Lung (tissue), 12 donors: ENCODE measurements around the gene ZSCAN23. TPM values are rescaled to one million over a fixed set of nuclear protein-coding genes. Genes with fewer than 3 reads are reported as not detected.

Experiments
- ATAC-seq: fragments of 200-7000 bp; cut with Tn5 transposase; one replicate; pipeline ENCODE4 v1.9.1; 2020; ENCODE audit warnings: moderate number of reproducible peaks; ENCODE audit not compliant: insufficient read depth, low FRiP score
- DNase-seq, 3 donors: peaks; one replicate each; pipeline ENCODE4 v3.0.0-alpha.2; 2013 to 2017
- H3K27ac ChIP-seq, 2 donors: one replicate each; pipeline ENCODE4 v1.5.1; 2013; ENCODE audit warnings: mild to moderate bottlenecking in 2 of 2, moderate library complexity in 2 of 2, control low read depth in 1 of 2, inconsistent platforms in 1 of 2, low read depth in 1 of 2, low read length in 1 of 2
- H3K27me3 ChIP-seq, 3 donors: one replicate each; pipeline ENCODE4 v1.5.1; 2013; ENCODE audit warnings: low read length in 2 of 3; ENCODE audit not compliant: control insufficient read depth in 3 of 3, insufficient read depth in 3 of 3
- H3K36me3 ChIP-seq, 4 donors: one replicate each; pipeline ENCODE4 v1.5.1; 2013; ENCODE audit warnings: low read length in 4 of 4, mild to moderate bottlenecking in 1 of 4, moderate library complexity in 1 of 4; ENCODE audit not compliant: control insufficient read depth in 4 of 4, insufficient read depth in 4 of 4
- H3K4me1 ChIP-seq, 5 donors: one replicate each; pipeline ENCODE4 v1.5.1; 2013; ENCODE audit warnings: low read length in 5 of 5, mild to moderate bottlenecking in 2 of 5, moderate library complexity in 1 of 5; ENCODE audit not compliant: control insufficient read depth in 5 of 5, insufficient read depth in 5 of 5
- H3K4me3 ChIP-seq: one replicate; pipeline ENCODE4 v1.5.1; 2013; ENCODE audit warnings: mild to moderate bottlenecking, control low read depth, moderate library complexity
- H3K9ac ChIP-seq, 2 donors: one replicate each; pipeline ENCODE4 v1.5.1; 2013; ENCODE audit warnings: low read length in 2 of 2, control low read depth in 1 of 2; ENCODE audit not compliant: insufficient read depth in 1 of 2
- H3K9me3 ChIP-seq, 4 donors: one replicate each; pipeline ENCODE4 v1.5.1; 2013; ENCODE audit warnings: low read length in 3 of 4, mild to moderate bottlenecking in 1 of 4, moderate library complexity in 1 of 4; ENCODE audit not compliant: control insufficient read depth in 4 of 4, insufficient read depth in 3 of 4
- WGBS, 2 donors: extraction: QIAGEN DNeasy Blood & Tissue Kit; methylation state at CpG; one replicate each; pipeline ENCODE4 v1.1.7; 2013; 5-methylcytosine and 5-hydroxymethylcytosine counted together
- polyA plus RNA-seq, 2 donors: library from polyadenylated mRNA; stranded (reverse); fragments of 200-250 nt; gene quantifications; one replicate each; pipeline ENCODE4 v1.2.1, GENCODE V29; 2013
- total RNA-seq, 2 donors: library from RNA; depleted of rRNA in 1 of 2; stranded (reverse); fragments of >200 nt in 1 of 2; gene quantifications; one replicate each; pipeline ENCODE4 v1.2.1, GENCODE V29; 2014 to 2021
- TF ChIP-seq, protein P1 (sequence below): IDR thresholded peaks from 2 replicates; pipeline ENCODE4 v1.5.1; 2012; ENCODE audit warnings: mild to moderate bottlenecking; ENCODE audit errors: control extremely low read depth, extremely low read depth
- donor health status: control.
- donor health status: control.
- donor health status: Bipolar disorder and iron deficiency.
- donor health status: healthy.
- donor health status: DM: yes; HTN: yes; CAD: no.

ZSCAN23 gene
- total and polyA plus RNA-seq, 4 donors, result 0.18 to 17.2 (median 1.8) TPM

DNA sequence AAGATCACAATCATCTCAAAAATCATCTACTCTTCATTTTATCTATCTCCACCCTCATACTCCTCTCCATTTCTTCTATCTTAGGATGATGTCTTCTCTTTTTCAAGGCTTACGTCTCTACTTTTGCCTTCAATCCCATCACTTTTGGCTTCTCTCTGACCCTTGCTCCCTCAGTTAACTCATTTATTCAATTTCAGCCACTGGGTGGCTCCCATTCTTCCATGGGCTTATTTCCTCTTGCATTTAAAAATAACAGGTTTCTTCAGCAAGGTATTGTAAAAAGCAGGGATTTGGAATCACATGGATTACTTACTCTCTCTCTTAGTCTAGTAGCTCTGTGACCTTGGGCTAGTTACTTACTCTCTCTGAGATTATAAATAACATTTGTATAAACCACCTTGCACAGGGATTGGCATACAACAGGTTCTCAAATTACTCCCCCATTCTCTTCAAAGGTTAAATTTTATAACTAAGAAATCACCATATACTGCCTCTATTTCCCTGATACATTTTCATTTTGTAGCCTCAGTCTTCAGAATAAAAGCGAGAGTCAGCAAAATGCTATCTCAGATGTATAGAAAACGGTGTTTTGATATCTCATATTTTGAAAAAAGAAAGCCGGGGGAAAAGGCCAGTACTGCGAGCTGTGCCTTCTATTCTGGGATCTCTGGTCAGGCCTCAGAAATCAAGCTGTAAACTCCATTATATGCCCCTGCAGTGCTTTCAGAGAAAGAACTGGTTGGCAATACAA is 49.2 kb downstream of the ZSCAN23 start:
- peak in 1 of 3 donors; percentile 18 for DNase-seq
- no peaks in the 10 kb centered on the region for H3K27me3 ChIP-seq
- H3K4me3 ChIP-seq, result no peak overlapping the region
- no peaks in the 10 kb centered on the region for H3K9me3 ChIP-seq
- 80 to 96% methylated on average over 5 of the region's 5 CpGs for WGBS, 2 donors
- peaks cover 18 to 51% (median 39%) of the 10 kb centered on the region in 4 donors for H3K36me3 ChIP-seq
- H3K9ac ChIP-seq, result no peak overlapping the region
- H3K4me1 ChIP-seq, result peaks cover 0 to 10% (median 7%) of the 10 kb centered on the region in 5 donors
- H3K27ac ChIP-seq, result no peak overlapping the region
- ATAC-seq, result no peak
- TF ChIP-seq, protein P1, sequence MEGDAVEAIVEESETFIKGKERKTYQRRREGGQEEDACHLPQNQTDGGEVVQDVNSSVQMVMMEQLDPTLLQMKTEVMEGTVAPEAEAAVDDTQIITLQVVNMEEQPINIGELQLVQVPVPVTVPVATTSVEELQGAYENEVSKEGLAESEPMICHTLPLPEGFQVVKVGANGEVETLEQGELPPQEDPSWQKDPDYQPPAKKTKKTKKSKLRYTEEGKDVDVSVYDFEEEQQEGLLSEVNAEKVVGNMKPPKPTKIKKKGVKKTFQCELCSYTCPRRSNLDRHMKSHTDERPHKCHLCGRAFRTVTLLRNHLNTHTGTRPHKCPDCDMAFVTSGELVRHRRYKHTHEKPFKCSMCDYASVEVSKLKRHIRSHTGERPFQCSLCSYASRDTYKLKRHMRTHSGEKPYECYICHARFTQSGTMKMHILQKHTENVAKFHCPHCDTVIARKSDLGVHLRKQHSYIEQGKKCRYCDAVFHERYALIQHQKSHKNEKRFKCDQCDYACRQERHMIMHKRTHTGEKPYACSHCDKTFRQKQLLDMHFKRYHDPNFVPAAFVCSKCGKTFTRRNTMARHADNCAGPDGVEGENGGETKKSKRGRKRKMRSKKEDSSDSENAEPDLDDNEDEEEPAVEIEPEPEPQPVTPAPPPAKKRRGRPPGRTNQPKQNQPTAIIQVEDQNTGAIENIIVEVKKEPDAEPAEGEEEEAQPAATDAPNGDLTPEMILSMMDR, result no peak

DNA sequence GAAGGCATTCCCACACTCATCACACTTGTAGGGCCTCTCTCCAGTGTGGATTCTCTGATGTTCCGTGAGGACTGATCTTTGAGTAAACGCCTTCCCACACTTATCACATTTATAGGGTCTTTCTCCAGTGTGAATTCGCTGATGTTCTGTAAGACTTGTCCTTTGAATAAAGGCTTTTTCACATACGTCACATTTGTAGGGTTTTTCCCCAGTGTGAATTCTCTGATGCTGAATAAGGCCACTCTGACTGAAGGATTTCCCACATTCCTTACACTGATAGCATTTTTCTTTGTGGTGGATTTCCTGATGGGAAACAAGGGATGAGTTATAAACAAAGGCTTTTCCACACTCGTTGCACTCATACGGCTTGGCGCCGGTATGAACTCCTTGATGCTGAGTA is 52.6 kb downstream of the ZSCAN23 start:
- no peak overlapping the region for H3K4me3 ChIP-seq
- no peaks in the 10 kb centered on the region for H3K27me3 ChIP-seq
- H3K27ac ChIP-seq, result no peak overlapping the region
- H3K9ac ChIP-seq, result no peak overlapping the region
- TF ChIP-seq, protein P1, result no peak
- DNase-seq, result no peak
- peaks cover 17 to 51% (median 33%) of the 10 kb centered on the region in 4 donors for H3K36me3 ChIP-seq
- no peaks in the 10 kb centered on the region for H3K4me1 ChIP-seq
- ATAC-seq, result no peak
- H3K9me3 ChIP-seq, result no peaks in the 10 kb centered on the region
- 95 to 97% methylated on average over 8 of the region's 8 CpGs for WGBS, 2 donors

DNA sequence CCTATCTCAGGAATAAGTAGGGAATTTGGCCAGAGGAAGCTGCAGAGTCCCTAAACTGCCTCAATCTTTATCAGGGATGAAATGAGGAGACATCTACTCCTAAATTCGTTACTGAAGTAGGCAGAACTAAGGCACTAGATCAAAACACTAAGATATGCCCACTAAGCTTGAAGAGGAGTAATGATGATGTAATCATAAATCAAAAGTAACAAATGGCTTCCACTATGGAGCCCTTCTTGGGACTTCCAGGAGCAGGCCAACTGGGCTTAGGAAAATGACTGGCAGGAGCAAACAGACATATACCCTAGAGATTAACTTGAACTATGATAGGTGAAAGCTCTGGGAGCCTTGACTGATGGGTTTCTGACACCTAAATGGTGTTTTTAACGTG is 59.2 kb downstream of the ZSCAN23 start:
- Histone ChIP-seq H3K9ac (no peak overlapping the region), H3K4me3 (no peak overlapping the region)
- WGBS, 2 donors, result 75 to 81% methylated on average over 2 of the region's 2 CpGs

More for the DNA sequence above, 59.2 kb downstream of the ZSCAN23 start:
- TF ChIP-seq, protein P1, result no peak
- Histone ChIP-seq H3K9me3 (no peaks in the 10 kb centered on the region), H3K4me1 (peaks cover 0 to 14% (median 7%) of the 10 kb centered on the region in 5 donors), H3K27ac (no peak overlapping the region), H3K27me3 (no peaks in the 10 kb centered on the region), H3K36me3 (peaks cover 6 to 25% (median 18%) of the 10 kb centered on the region in 4 donors)
- ATAC-seq (no peak), DNase-seq (no peak)
